ENCODE data around the gene MMP3.

MMP3 gene

GRCh38 chr11:102791271-102792036, 52.0 kb downstream of the MMP3 start:
- no peak for DNase-seq (ENCODE audit: low read depth, low spot score)

- DNase-seq (ENCODE audit: low read depth, low spot score) = no peak
These were observed 54.9 kb downstream of the MMP3 start for GRCh38 chr11:102788334-102788995.

Measured in activated CD4-positive, CD25-positive, alpha-beta regulatory T cell treated with anti-CD3 and anti-CD28 coated beads, Interleukin-2, amount 50 U/mL, for 16 hours (primary cell).